Measurements from ENCODE around the gene BLTP1. TPM values are rescaled to one million over a fixed set of nuclear protein-coding genes. Genes with fewer than 3 reads are reported as not detected.

The BLTP1 gene
- total RNA-seq, 1 donor from 2014 or later, result 35.1 TPM

GRCh38 chr4:122170775-122171174 is 18.6 kb downstream of the BLTP1 start:
- Histone ChIP-seq H3K27me3 (ENCODE audit: insufficient read depth, low read length) (no peaks in the 10 kb centered on the region), H3K4me1 (ENCODE audit: insufficient read depth, low read length) (no peaks in the 10 kb centered on the region), H4K20me1 (ENCODE audit: insufficient read depth, low read length) (peaks cover 20% of the 10 kb centered on the region), H3K27ac (ENCODE audit: low read depth, low read length) (no peak overlapping the region), H3K9me3 (ENCODE audit: insufficient read depth, low read depth, low read length) (no peaks in the 10 kb centered on the region), H3K9ac (ENCODE audit: low read length) (no peak overlapping the region), H3K4me3 (ENCODE audit: insufficient read depth, low read depth, low read length) (no peak overlapping the region), H3K4me2 (ENCODE audit: low read length) (no peak overlapping the region), H3K36me3 (ENCODE audit: insufficient read depth, low read length) (no peaks in the 10 kb centered on the region), H2AFZ (ENCODE audit: low read depth, low read length) (no peak overlapping the region), H3K79me2 (ENCODE audit: insufficient read depth, low read length) (peaks cover 27% of the 10 kb centered on the region)
- H3K9me3 Mint-ChIP-seq (ENCODE audit: unreplicated experiment), result no peaks in the 10 kb centered on the region
- no peaks in the 10 kb centered on the region for H3K4me1 Mint-ChIP-seq (ENCODE audit: low read depth, unreplicated experiment)
- H3K4me3 Mint-ChIP-seq (ENCODE audit: unreplicated experiment), result no peak overlapping the region
- H3K27ac Mint-ChIP-seq (ENCODE audit: unreplicated experiment), result no peak overlapping the region
- FAIRE-seq (no peak), DNase-seq (ENCODE audit: low read depth) (no peak)
- no peaks in the 10 kb centered on the region for H3K27me3 Mint-ChIP-seq (ENCODE audit: low read depth, unreplicated experiment)
- TF ChIP-seq EZH2 (IDR thresholded peaks at IDR 0.05; ENCODE audit: insufficient read depth, low read length), result no peak
- TF ChIP-seq, protein P1, sequence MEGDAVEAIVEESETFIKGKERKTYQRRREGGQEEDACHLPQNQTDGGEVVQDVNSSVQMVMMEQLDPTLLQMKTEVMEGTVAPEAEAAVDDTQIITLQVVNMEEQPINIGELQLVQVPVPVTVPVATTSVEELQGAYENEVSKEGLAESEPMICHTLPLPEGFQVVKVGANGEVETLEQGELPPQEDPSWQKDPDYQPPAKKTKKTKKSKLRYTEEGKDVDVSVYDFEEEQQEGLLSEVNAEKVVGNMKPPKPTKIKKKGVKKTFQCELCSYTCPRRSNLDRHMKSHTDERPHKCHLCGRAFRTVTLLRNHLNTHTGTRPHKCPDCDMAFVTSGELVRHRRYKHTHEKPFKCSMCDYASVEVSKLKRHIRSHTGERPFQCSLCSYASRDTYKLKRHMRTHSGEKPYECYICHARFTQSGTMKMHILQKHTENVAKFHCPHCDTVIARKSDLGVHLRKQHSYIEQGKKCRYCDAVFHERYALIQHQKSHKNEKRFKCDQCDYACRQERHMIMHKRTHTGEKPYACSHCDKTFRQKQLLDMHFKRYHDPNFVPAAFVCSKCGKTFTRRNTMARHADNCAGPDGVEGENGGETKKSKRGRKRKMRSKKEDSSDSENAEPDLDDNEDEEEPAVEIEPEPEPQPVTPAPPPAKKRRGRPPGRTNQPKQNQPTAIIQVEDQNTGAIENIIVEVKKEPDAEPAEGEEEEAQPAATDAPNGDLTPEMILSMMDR (IDR thresholded peaks at IDR 0.05; ENCODE audit: insufficient read depth, low read depth, low read length), result no peak
- H3K36me3 Mint-ChIP-seq (ENCODE audit: low read depth, unreplicated experiment), result no peaks in the 10 kb centered on the region

DNA sequence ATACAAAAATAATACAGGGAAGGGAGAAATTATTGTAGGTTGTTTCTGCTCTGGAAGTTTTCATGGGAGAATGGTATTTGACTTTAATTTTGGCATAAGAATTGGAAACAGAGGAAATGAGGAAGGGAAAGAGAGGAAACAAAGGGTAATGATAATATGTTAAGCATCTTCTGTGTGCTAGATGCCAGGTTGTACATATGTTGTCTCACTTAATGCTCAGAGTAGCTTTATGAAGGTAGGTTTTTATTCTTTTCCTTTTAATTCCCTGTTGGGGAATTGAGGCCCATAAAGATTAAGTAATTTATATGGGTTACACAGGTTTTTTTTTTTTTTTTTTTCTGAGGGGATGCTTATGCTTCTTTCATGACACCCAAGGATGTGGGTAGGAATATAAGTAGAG is 19.2 kb downstream of the BLTP1 start:
- no peaks in the 10 kb centered on the region for H3K9me3 Mint-ChIP-seq (ENCODE audit: unreplicated experiment)
- peaks cover 27% of the 10 kb centered on the region for H3K79me2 ChIP-seq (ENCODE audit: insufficient read depth, low read length)
- no peak overlapping the region for H3K4me3 ChIP-seq (ENCODE audit: insufficient read depth, low read depth, low read length)
- H3K4me3 Mint-ChIP-seq (ENCODE audit: unreplicated experiment), result no peak overlapping the region
- H3K27me3 ChIP-seq (ENCODE audit: insufficient read depth, low read length), result no peaks in the 10 kb centered on the region
- no peaks in the 10 kb centered on the region for H3K4me1 ChIP-seq (ENCODE audit: insufficient read depth, low read length)
- H3K27me3 Mint-ChIP-seq (ENCODE audit: low read depth, unreplicated experiment), result no peaks in the 10 kb centered on the region
- H3K9me3 ChIP-seq (ENCODE audit: insufficient read depth, low read depth, low read length), result no peaks in the 10 kb centered on the region
- no peak overlapping the region for H2AFZ ChIP-seq (ENCODE audit: low read depth, low read length)
- peaks cover 20% of the 10 kb centered on the region for H4K20me1 ChIP-seq (ENCODE audit: insufficient read depth, low read length)
- no peak overlapping the region for H3K9ac ChIP-seq (ENCODE audit: low read length)
- no peaks in the 10 kb centered on the region for H3K36me3 ChIP-seq (ENCODE audit: insufficient read depth, low read length)
- H3K27ac ChIP-seq (ENCODE audit: low read depth, low read length), result no peak overlapping the region
- DNase-seq (ENCODE audit: low read depth) (no peak), FAIRE-seq (no peak)
- no peak overlapping the region for H3K27ac Mint-ChIP-seq (ENCODE audit: unreplicated experiment)
- H3K4me2 ChIP-seq (ENCODE audit: low read length), result no peak overlapping the region
- H3K4me1 Mint-ChIP-seq (ENCODE audit: low read depth, unreplicated experiment), result no peaks in the 10 kb centered on the region
- TF ChIP-seq, protein P1 (IDR thresholded peaks at IDR 0.05; ENCODE audit: insufficient read depth, low read depth, low read length), result no peak
- TF ChIP-seq EZH2 (IDR thresholded peaks at IDR 0.05; ENCODE audit: insufficient read depth, low read length), result no peak
- H3K36me3 Mint-ChIP-seq (ENCODE audit: low read depth, unreplicated experiment), result no peaks in the 10 kb centered on the region

- Histone ChIP-seq H2AFZ (ENCODE audit: low read depth, low read length) (no peak overlapping the region), H3K79me2 (ENCODE audit: insufficient read depth, low read length) (peaks cover 21% of the 10 kb centered on the region), H3K9me3 (ENCODE audit: insufficient read depth, low read depth, low read length) (no peaks in the 10 kb centered on the region), H3K4me3 (ENCODE audit: insufficient read depth, low read depth, low read length) (no peak overlapping the region), H3K4me1 (ENCODE audit: insufficient read depth, low read length) (no peaks in the 10 kb centered on the region), H3K27ac (ENCODE audit: low read depth, low read length) (no peak overlapping the region), H3K4me2 (ENCODE audit: low read length) (no peak overlapping the region), H4K20me1 (ENCODE audit: insufficient read depth, low read length) (peaks cover 15% of the 10 kb centered on the region), H3K27me3 (ENCODE audit: insufficient read depth, low read length) (no peaks in the 10 kb centered on the region), H3K36me3 (ENCODE audit: insufficient read depth, low read length) (peaks cover 8% of the 10 kb centered on the region), H3K9ac (ENCODE audit: low read length) (no peak overlapping the region)
- H3K4me1 Mint-ChIP-seq (ENCODE audit: low read depth, unreplicated experiment), result no peaks in the 10 kb centered on the region
- H3K27me3 Mint-ChIP-seq (ENCODE audit: low read depth, unreplicated experiment), result no peaks in the 10 kb centered on the region
- no peak for TF ChIP-seq EZH2 (IDR thresholded peaks at IDR 0.05; ENCODE audit: insufficient read depth, low read length)
- FAIRE-seq (no peak), DNase-seq (ENCODE audit: low read depth) (no peak)
- peaks cover 2% of the 10 kb centered on the region for H3K36me3 Mint-ChIP-seq (ENCODE audit: low read depth, unreplicated experiment)
- no peak overlapping the region for H3K4me3 Mint-ChIP-seq (ENCODE audit: unreplicated experiment)
- no peak overlapping the region for H3K27ac Mint-ChIP-seq (ENCODE audit: unreplicated experiment)
- H3K9me3 Mint-ChIP-seq (ENCODE audit: unreplicated experiment), result no peaks in the 10 kb centered on the region
Measured at GRCh38 chr4:122172266-122172665, 20.1 kb downstream of the BLTP1 start.
